GM23248 (cell line): ENCODE data around the gene ADIPOR2. TPM values are rescaled to one million over a fixed set of nuclear protein-coding genes. Genes with fewer than 3 reads are reported as not detected.

ENCODE experiments used
- DNase-seq: peaks from one replicate; pipeline ENCODE4 v3.0.0-alpha.2; 2015
- H2AFZ ChIP-seq: fragments of 200-600 bp; sonication (generic); 2 replicates; pipeline ENCODE4 v1.6.1; 2016; ENCODE audit warnings: antibody characterized with exemption
- H3F3A ChIP-seq: fragments of 200-600 bp; sonication (generic); 2 replicates; pipeline ENCODE4 v1.6.1; 2016; ENCODE audit warnings: mild to moderate bottlenecking, antibody characterized with exemption, mixed run types; ENCODE audit not compliant: insufficient read depth
- H3K27ac ChIP-seq: fragments of 200-600 bp; sonication (generic); 2 replicates; pipeline ENCODE4 v1.5.1; 2016; ENCODE audit warnings: mild to moderate bottlenecking
- H3K27me3 ChIP-seq: fragments of 200-600 bp; sonication (generic); replicated peaks from 2 replicates; pipeline ENCODE4 v1.6.1; 2016; ENCODE audit warnings: mild to moderate bottlenecking; ENCODE audit not compliant: insufficient read depth
- H3K36me3 ChIP-seq: fragments of 200-600 bp; sonication (generic); 2 replicates; pipeline ENCODE4 v1.6.1; 2016; ENCODE audit warnings: low read depth, mild to moderate bottlenecking
- H3K4me1 ChIP-seq: fragments of 200-600 bp; sonication (generic); 2 replicates; pipeline ENCODE4 v1.6.1; 2016; ENCODE audit warnings: mild to moderate bottlenecking; ENCODE audit not compliant: insufficient read depth
- H3K4me2 ChIP-seq: fragments of 200-600 bp; sonication (generic); one replicate; pipeline ENCODE4 v1.6.1; 2016; ENCODE audit warnings: mild to moderate bottlenecking; ENCODE audit not compliant: unreplicated experiment
- H3K4me3 ChIP-seq: fragments of 200-600 bp; sonication (generic); 2 replicates; pipeline ENCODE4 v1.5.1; 2016; ENCODE audit warnings: mild to moderate bottlenecking
- H3K79me2 ChIP-seq: fragments of 200-600 bp; sonication (generic); 2 replicates; pipeline ENCODE4 v1.6.1; 2016; ENCODE audit warnings: mild to moderate bottlenecking; ENCODE audit not compliant: insufficient read depth
- H3K9ac ChIP-seq: fragments of 200-600 bp; sonication (generic); 2 replicates; pipeline ENCODE4 v1.6.1; 2016; ENCODE audit warnings: mild to moderate bottlenecking
- H3K9me2 ChIP-seq: fragments of 200-600 bp; sonication (generic); 2 replicates; pipeline ENCODE4 v1.6.1; 2016; ENCODE audit warnings: mixed run types, mild to moderate bottlenecking, moderate library complexity; ENCODE audit not compliant: insufficient read depth
- H3K9me3 ChIP-seq: fragments of 200-600 bp; sonication (generic); one replicate; pipeline ENCODE4 v1.6.1; 2017; ENCODE audit warnings: low read depth
- H4K20me1 ChIP-seq: fragments of 200-600 bp; sonication (generic); 2 replicates; pipeline ENCODE4 v1.6.0; 2016; ENCODE audit not compliant: insufficient read depth
- EZH2 ChIP-seq: fragments of 200-600 bp; sonication (generic); IDR thresholded peaks from 2 replicates; pipeline ENCODE4 v1.6.1; 2018; ENCODE audit warnings: antibody characterized with exemption, mild to moderate bottlenecking; ENCODE audit not compliant: insufficient read depth, poor library complexity, severe bottlenecking
- EZH2phosphoT487 ChIP-seq: fragments of 200-600 bp; sonication (generic); IDR thresholded peaks from 2 replicates; pipeline ENCODE4 v1.6.1; 2018; ENCODE audit warnings: antibody characterized with exemption, moderate library complexity, mild to moderate bottlenecking, low read depth; ENCODE audit not compliant: insufficient read depth
- WGBS, 2 experiments: methylation state at CpG; one replicate each; pipeline ENCODE4 v1.1.6; 2015 to 2017; ENCODE audit warnings: low lambda C conversion rate in 2 of 2, low coverage in 1 of 2; ENCODE audit errors: missing lambda C conversion rate in 2 of 2; 5-methylcytosine and 5-hydroxymethylcytosine counted together
- in situ Hi-C: fragments of 300-500 bp; cut with MboI; formaldehyde crosslinking; loops from 2 replicates; pipeline ENCODE4 v1.15.0; 2020
- polyA plus RNA-seq: library from polyadenylated mRNA; unstranded; fragments of >200 nt; fragmentation: Nextera tagmentation; extraction: Ambion mirVana; gene quantifications from 2 replicates; pipeline ENCODE4 v1.2.1, GENCODE V29; 2016
- total RNA-seq: library from RNA; depleted of rRNA; stranded (reverse); fragments of >200 nt; shearing (Covaris generic); gene quantifications from 2 replicates; pipeline ENCODE4 v1.2.3, GENCODE V29; 2014

Gene ADIPOR2
- total and polyA plus RNA-seq, 2 experiments from 2014 or later = 4.2 to 18.8 TPM

DNA sequence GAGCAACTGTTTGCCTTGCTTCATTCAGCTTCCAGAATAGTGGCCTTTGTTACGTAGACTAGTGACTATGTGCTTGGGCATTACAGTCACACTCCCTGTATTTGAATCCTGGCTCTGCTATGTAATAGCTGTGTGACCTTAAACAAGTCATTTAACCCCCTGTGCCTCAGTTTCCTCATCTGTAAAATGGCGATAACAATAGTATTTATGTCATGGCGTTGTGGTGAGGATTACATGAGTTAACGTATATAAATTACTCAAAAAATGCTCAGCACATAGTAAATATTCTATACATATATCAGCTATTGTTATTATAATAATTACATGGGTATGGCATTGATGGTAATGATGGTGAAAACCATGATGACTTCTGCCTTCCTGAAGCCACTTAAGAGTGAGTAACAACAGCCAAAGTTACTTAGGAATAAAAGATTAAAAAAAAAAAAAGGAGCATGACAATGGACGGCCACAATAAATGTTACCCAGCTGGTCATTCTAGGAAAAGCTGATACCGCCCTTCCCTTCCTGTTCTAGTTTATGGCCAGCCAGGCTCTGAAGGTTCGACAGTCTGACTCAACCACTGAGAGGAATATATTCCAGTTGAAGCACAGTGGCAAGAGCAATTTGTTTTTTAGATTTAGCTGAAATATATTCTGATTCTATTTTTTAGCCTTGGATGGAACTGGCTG, 9.9 kb upstream of the ADIPOR2 start:
- no peak for DNase-seq
- Histone ChIP-seq H3K4me1 (no peaks in the 10 kb centered on the region), H4K20me1 (no peaks in the 10 kb centered on the region), H3K36me3 (no peaks in the 10 kb centered on the region), H3K4me2 (no peak overlapping the region), H3K9me2 (no peaks in the 10 kb centered on the region), H3K27ac (no peak overlapping the region), H3F3A (no peaks in the 10 kb centered on the region), H3K9me3 (no peaks in the 10 kb centered on the region), H3K79me2 (no peaks in the 10 kb centered on the region), H3K27me3 (no peaks in the 10 kb centered on the region), H2AFZ (no peak overlapping the region), H3K9ac (no peak overlapping the region), H3K4me3 (no peak overlapping the region)
- 64 to 72% methylated on average over 7 of the region's 7 CpGs for WGBS, 2 experiments
- in situ Hi-C loops = no loop called here
- TF ChIP-seq EZH2 = no peak
- no peak for TF ChIP-seq EZH2phosphoT487

- TF ChIP-seq EZH2 (no peak), EZH2phosphoT487 (no peak)
- Histone ChIP-seq H3K36me3 (no peaks in the 10 kb centered on the region), H3K27ac (no peak overlapping the region), H3F3A (no peaks in the 10 kb centered on the region), H3K9me2 (no peaks in the 10 kb centered on the region), H3K4me3 (no peak overlapping the region), H3K79me2 (no peaks in the 10 kb centered on the region), H3K9me3 (no peaks in the 10 kb centered on the region), H3K9ac (no peak overlapping the region), H3K4me1 (no peaks in the 10 kb centered on the region), H2AFZ (no peak overlapping the region), H3K27me3 (no peaks in the 10 kb centered on the region), H3K4me2 (no peak overlapping the region), H4K20me1 (no peaks in the 10 kb centered on the region)
- in situ Hi-C loops = no loop called here
- DNase-seq = no peak
- WGBS, 2 experiments = 50 to 54% methylated on average over 2 of the region's 2 CpGs
These were observed 9.4 kb upstream of the ADIPOR2 start for GRCh38 chr12:1681493-1681807.

DNA sequence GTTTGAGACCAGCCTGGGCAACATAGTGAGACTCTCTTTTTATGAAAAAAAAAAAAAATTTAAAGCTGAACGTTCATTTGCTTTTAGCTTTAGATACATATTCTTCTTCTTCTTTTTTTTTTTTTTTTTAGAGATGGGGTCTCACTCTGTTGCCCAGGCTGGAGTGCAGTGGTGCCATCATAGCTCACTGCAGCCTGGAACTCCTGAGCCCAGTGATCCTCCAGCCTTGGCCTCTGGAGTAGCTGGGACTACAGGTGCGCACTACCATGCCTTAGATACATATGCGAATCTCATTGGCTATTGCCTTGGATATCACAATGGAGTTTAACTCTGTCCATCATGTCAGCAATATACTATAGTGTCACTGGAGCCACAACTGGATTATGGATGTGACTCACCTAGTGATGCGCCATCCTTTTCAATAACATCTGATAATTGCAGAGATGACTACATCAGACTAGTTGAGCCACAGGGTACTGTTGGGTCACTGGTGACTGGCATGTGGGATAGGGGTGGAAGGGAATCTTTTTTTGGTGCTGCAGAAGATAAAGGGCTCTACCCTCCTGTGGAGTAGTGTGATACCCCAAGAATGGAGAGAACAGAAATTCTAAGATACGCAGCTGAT, 2.7 kb upstream of the ADIPOR2 start:
- TF ChIP-seq EZH2 = no peak
- no peak for TF ChIP-seq EZH2phosphoT487
- Histone ChIP-seq H3K9ac (no peak overlapping the region), H3F3A (peaks cover 7% of the 10 kb centered on the region; the same call in 1 of the 2 replicates), H3K9me3 (no peaks in the 10 kb centered on the region), H3K79me2 (peaks cover 23% of the 10 kb centered on the region), H3K4me2 (no peak overlapping the region), H3K36me3 (no peaks in the 10 kb centered on the region), H4K20me1 (no peaks in the 10 kb centered on the region), H3K9me2 (no peaks in the 10 kb centered on the region), H3K27me3 (no peaks in the 10 kb centered on the region), H3K4me3 (no peak overlapping the region), H2AFZ (no peak overlapping the region), H3K4me1 (peaks cover 17% of the 10 kb centered on the region), H3K27ac (no peak overlapping the region)
- in situ Hi-C loops = no loop called here
- DNase-seq = peak; percentile 47
- 89 to 94% methylated on average over 5 of the region's 5 CpGs for WGBS, 2 experiments

DNA sequence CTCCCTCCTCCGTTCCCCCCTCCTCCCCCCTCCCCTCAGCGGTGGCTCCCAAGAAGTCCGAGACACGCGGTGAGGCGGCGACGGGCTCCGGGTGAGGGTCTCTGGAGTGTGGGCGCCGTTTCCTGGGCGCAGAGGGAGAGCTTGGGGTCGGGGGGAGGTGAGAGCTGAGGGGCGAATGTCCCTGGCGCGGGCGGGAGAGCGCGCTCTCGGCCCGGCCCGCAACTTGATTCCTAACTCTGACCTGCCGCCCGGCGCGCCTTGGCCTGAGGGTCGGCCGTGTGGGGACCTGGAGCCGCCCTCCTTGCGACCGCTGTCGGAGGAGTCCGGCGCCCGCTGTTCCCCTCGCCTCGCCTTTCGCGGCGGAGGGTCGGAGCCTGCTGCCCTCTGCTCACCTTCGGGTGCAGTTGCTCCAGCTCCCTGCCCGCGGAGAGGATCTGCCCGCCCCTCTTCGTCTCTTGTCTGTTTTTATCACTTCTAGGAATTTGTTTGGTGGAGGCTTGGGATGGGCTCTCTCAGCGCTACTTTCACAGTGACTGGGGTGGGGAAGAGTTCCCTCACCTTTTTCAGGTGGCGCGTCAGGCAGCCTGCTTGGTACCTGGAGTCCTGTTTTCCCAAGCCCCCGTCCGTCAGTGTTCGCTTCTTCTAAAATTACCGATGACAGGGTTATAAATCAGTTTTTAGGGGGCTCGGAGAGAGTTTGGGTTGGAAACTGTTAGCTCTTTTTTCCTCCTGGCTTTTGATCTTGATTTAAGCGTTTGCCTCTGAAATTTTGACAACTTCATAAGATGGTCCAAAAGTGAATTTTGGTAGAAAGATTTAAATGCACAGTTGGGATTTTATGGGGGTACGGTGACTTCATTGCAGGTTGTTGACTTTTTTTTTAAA, 495 bp downstream of the ADIPOR2 start:
- H3K4me1 ChIP-seq = peaks cover 23% of the 10 kb centered on the region
- H3K9me3 ChIP-seq = no peaks in the 10 kb centered on the region
- H3K4me2 ChIP-seq = peak overlapping the region; percentile 95
- 1 to 2% methylated on average over 40 to 56 of the region's 56 CpGs for WGBS, 2 experiments
- H3K36me3 ChIP-seq = no peaks in the 10 kb centered on the region
- no peaks in the 10 kb centered on the region for H3K27me3 ChIP-seq
- peak overlapping the region; percentile 96 for H3K27ac ChIP-seq
- no peaks in the 10 kb centered on the region for H4K20me1 ChIP-seq
- peaks cover 54% of the 10 kb centered on the region for H3K79me2 ChIP-seq
- TF ChIP-seq EZH2 (no peak), EZH2phosphoT487 (no peak)
- peak overlapping the region; percentile 89 for H3K4me3 ChIP-seq
- DNase-seq = peak; percentile 65
- H3F3A ChIP-seq = peaks cover 7% of the 10 kb centered on the region; the same call in 1 of the 2 replicates
- peak overlapping the region; percentile 94 for H3K9ac ChIP-seq
- H2AFZ ChIP-seq = peak overlapping the region; percentile 79
- in situ Hi-C loops = no loop called here
- no peaks in the 10 kb centered on the region for H3K9me2 ChIP-seq
